ENCODE results near the gene ABCD3.

Gene ABCD3

GRCh38 chr1:94399453-94399852, 18.7 kb upstream of the ABCD3 start:
- no peak overlapping the region for H2BK12ac ChIP-seq (ENCODE audit: low read length)
- H3K4me2 ChIP-seq (ENCODE audit: low read length): no peak overlapping the region
- no peak overlapping the region for H3K18ac ChIP-seq (ENCODE audit: low read length)
- no peak overlapping the region for H2BK5ac ChIP-seq (ENCODE audit: low read depth, low read length, poor library complexity)
- no peaks in the 10 kb centered on the region for H3K9me3 ChIP-seq (ENCODE audit: insufficient read depth, low read depth, low read length)
- no peak overlapping the region for H3K9ac ChIP-seq (ENCODE audit: low read length)
- no peaks in the 10 kb centered on the region for H3K36me3 ChIP-seq (ENCODE audit: control insufficient read depth in 1 of 2, insufficient read depth in 2 of 2, low read length in 2 of 2)
- no peak overlapping the region for H3K4ac ChIP-seq (ENCODE audit: low read depth, low read length)
- H3K79me2 ChIP-seq (ENCODE audit: control insufficient read depth, insufficient read depth, low read length, poor library complexity): no peaks in the 10 kb centered on the region
- H4K8ac ChIP-seq (ENCODE audit: low read depth, low read length): no peak overlapping the region
- no peak overlapping the region for H3K27ac ChIP-seq (ENCODE audit: low read depth, low read length)
- H2AFZ ChIP-seq (ENCODE audit: insufficient read depth, low read length, poor library complexity): no peak overlapping the region
- H3K23ac ChIP-seq (ENCODE audit: low read length): no peak overlapping the region
- H4K12ac ChIP-seq (ENCODE audit: low read depth, low read length): no peak overlapping the region
- no peak overlapping the region for H2BK120ac ChIP-seq (ENCODE audit: insufficient read depth, low read length, poor library complexity)
- no peak overlapping the region for H4K91ac ChIP-seq (ENCODE audit: low read depth, low read length)
- no peak overlapping the region for H2AK5ac ChIP-seq (ENCODE audit: low read length)
- no peak for DNase-seq
- no peaks in the 10 kb centered on the region for H3K4me1 ChIP-seq (ENCODE audit: control insufficient read depth in 1 of 2, insufficient read depth in 2 of 2, low read length in 2 of 2)
- no CpG with 5 or more reads among the region's 3 CpGs for WGBS (ENCODE audit: extremely low coverage, insufficient coverage, insufficient read length)
- no peak overlapping the region for H3K14ac ChIP-seq (ENCODE audit: low read length)
- no peaks in the 10 kb centered on the region for H3K27me3 ChIP-seq (ENCODE audit: insufficient read depth, low read length)
- no peak overlapping the region for H3K4me3 ChIP-seq (ENCODE audit: low read depth, low read length)
- H3K79me1 ChIP-seq (ENCODE audit: low read length): no peaks in the 10 kb centered on the region

- Histone ChIP-seq H3K79me1 (ENCODE audit: low read length) (no peaks in the 10 kb centered on the region), H3K36me3 (ENCODE audit: control insufficient read depth in 1 of 2, insufficient read depth in 2 of 2, low read length in 2 of 2) (no peaks in the 10 kb centered on the region), H3K9me3 (ENCODE audit: insufficient read depth, low read depth, low read length) (no peaks in the 10 kb centered on the region), H4K12ac (ENCODE audit: low read depth, low read length) (no peak overlapping the region), H2BK120ac (ENCODE audit: insufficient read depth, low read length, poor library complexity) (no peak overlapping the region), H3K18ac (ENCODE audit: low read length) (no peak overlapping the region), H3K4me2 (ENCODE audit: low read length) (no peak overlapping the region), H3K23ac (ENCODE audit: low read length) (no peak overlapping the region), H2AK5ac (ENCODE audit: low read length) (no peak overlapping the region), H3K79me2 (ENCODE audit: control insufficient read depth, insufficient read depth, low read length, poor library complexity) (no peaks in the 10 kb centered on the region), H3K4ac (ENCODE audit: low read depth, low read length) (no peak overlapping the region), H2AFZ (ENCODE audit: insufficient read depth, low read length, poor library complexity) (no peak overlapping the region), H2BK5ac (ENCODE audit: low read depth, low read length, poor library complexity) (no peak overlapping the region), H2BK12ac (ENCODE audit: low read length) (no peak overlapping the region), H3K14ac (ENCODE audit: low read length) (no peak overlapping the region), H4K91ac (ENCODE audit: low read depth, low read length) (no peak overlapping the region), H3K4me1 (ENCODE audit: control insufficient read depth in 1 of 2, insufficient read depth in 2 of 2, low read length in 2 of 2) (no peaks in the 10 kb centered on the region), H3K9ac (ENCODE audit: low read length) (no peak overlapping the region), H3K27ac (ENCODE audit: low read depth, low read length) (no peak overlapping the region), H3K27me3 (ENCODE audit: insufficient read depth, low read length) (no peaks in the 10 kb centered on the region), H4K8ac (ENCODE audit: low read depth, low read length) (no peak overlapping the region), H3K4me3 (ENCODE audit: low read depth, low read length) (no peak overlapping the region)
- WGBS (ENCODE audit: extremely low coverage, insufficient coverage, insufficient read length): no CpG with 5 or more reads among the region's 4 CpGs
- peak in 1 of 2 donors; percentile 65 for DNase-seq
These were observed 17.0 kb upstream of the ABCD3 start for GRCh38 chr1:94401206-94401605.

GRCh38 chr1:94406446-94406845, 11.7 kb upstream of the ABCD3 start:
- Histone ChIP-seq H3K23ac (ENCODE audit: low read length) (no peak overlapping the region), H3K14ac (ENCODE audit: low read length) (no peak overlapping the region), H3K79me1 (ENCODE audit: low read length) (no peaks in the 10 kb centered on the region), H3K27me3 (ENCODE audit: insufficient read depth, low read length) (no peaks in the 10 kb centered on the region), H3K27ac (ENCODE audit: low read depth, low read length) (no peak overlapping the region), H3K4me1 (ENCODE audit: control insufficient read depth in 1 of 2, insufficient read depth in 2 of 2, low read length in 2 of 2) (no peaks in the 10 kb centered on the region), H4K91ac (ENCODE audit: low read depth, low read length) (no peak overlapping the region), H3K4me3 (ENCODE audit: low read depth, low read length) (no peak overlapping the region), H2BK12ac (ENCODE audit: low read length) (no peak overlapping the region), H3K4me2 (ENCODE audit: low read length) (no peak overlapping the region), H4K12ac (ENCODE audit: low read depth, low read length) (no peak overlapping the region), H3K79me2 (ENCODE audit: control insufficient read depth, insufficient read depth, low read length, poor library complexity) (no peaks in the 10 kb centered on the region), H3K36me3 (ENCODE audit: control insufficient read depth in 1 of 2, insufficient read depth in 2 of 2, low read length in 2 of 2) (no peaks in the 10 kb centered on the region), H3K9me3 (ENCODE audit: insufficient read depth, low read depth, low read length) (no peaks in the 10 kb centered on the region), H2BK120ac (ENCODE audit: insufficient read depth, low read length, poor library complexity) (no peak overlapping the region), H2AFZ (ENCODE audit: insufficient read depth, low read length, poor library complexity) (no peak overlapping the region), H3K9ac (ENCODE audit: low read length) (no peak overlapping the region), H2BK5ac (ENCODE audit: low read depth, low read length, poor library complexity) (no peak overlapping the region), H2AK5ac (ENCODE audit: low read length) (no peak overlapping the region), H3K18ac (ENCODE audit: low read length) (no peak overlapping the region), H3K4ac (ENCODE audit: low read depth, low read length) (no peak overlapping the region), H4K8ac (ENCODE audit: low read depth, low read length) (no peak overlapping the region)
- no CpG with 5 or more reads among the region's 4 CpGs for WGBS (ENCODE audit: extremely low coverage, insufficient coverage, insufficient read length)
- no peak for DNase-seq

GRCh38 chr1:94408104-94408830, 9.9 kb upstream of the ABCD3 start:
- H3K4me2 ChIP-seq (ENCODE audit: low read length): no peak overlapping the region
- H2AFZ ChIP-seq (ENCODE audit: insufficient read depth, low read length, poor library complexity): no peak overlapping the region
- H3K36me3 ChIP-seq (ENCODE audit: control insufficient read depth in 1 of 2, insufficient read depth in 2 of 2, low read length in 2 of 2): no peaks in the 10 kb centered on the region
- H2BK120ac ChIP-seq (ENCODE audit: insufficient read depth, low read length, poor library complexity): no peak overlapping the region
- no peak overlapping the region for H4K8ac ChIP-seq (ENCODE audit: low read depth, low read length)
- no peak overlapping the region for H3K4ac ChIP-seq (ENCODE audit: low read depth, low read length)
- H3K4me3 ChIP-seq (ENCODE audit: low read depth, low read length): no peak overlapping the region
- H2BK5ac ChIP-seq (ENCODE audit: low read depth, low read length, poor library complexity): no peak overlapping the region
- H3K14ac ChIP-seq (ENCODE audit: low read length): no peak overlapping the region
- no peaks in the 10 kb centered on the region for H3K27me3 ChIP-seq (ENCODE audit: insufficient read depth, low read length)
- no peak for DNase-seq
- no peak overlapping the region for H2AK5ac ChIP-seq (ENCODE audit: low read length)
- no peak overlapping the region for H4K91ac ChIP-seq (ENCODE audit: low read depth, low read length)
- H3K23ac ChIP-seq (ENCODE audit: low read length): no peak overlapping the region
- H3K9ac ChIP-seq (ENCODE audit: low read length): no peak overlapping the region
- H2BK12ac ChIP-seq (ENCODE audit: low read length): no peak overlapping the region
- H3K27ac ChIP-seq (ENCODE audit: low read depth, low read length): no peak overlapping the region
- H3K9me3 ChIP-seq (ENCODE audit: insufficient read depth, low read depth, low read length): no peaks in the 10 kb centered on the region
- no peaks in the 10 kb centered on the region for H3K79me1 ChIP-seq (ENCODE audit: low read length)
- H4K12ac ChIP-seq (ENCODE audit: low read depth, low read length): no peak overlapping the region
- no peaks in the 10 kb centered on the region for H3K4me1 ChIP-seq (ENCODE audit: control insufficient read depth in 1 of 2, insufficient read depth in 2 of 2, low read length in 2 of 2)
- no peak overlapping the region for H3K18ac ChIP-seq (ENCODE audit: low read length)
- no peaks in the 10 kb centered on the region for H3K79me2 ChIP-seq (ENCODE audit: control insufficient read depth, insufficient read depth, low read length, poor library complexity)
- WGBS (ENCODE audit: extremely low coverage, insufficient coverage, insufficient read length): no CpG with 5 or more reads among the region's 8 CpGs

Measured in trophoblast cell (in vitro differentiated cells and primary cell).